ENCODE measurements around the gene SNRPB.

The SNRPB gene

GRCh38 chr20:2485661-2486060 is 15.1 kb upstream of the SNRPB start:
- no peak overlapping the region for H2AFZ ChIP-seq (ENCODE audit: low read length)
- H4K20me1 ChIP-seq (ENCODE audit: insufficient read depth, low read length), result no peaks in the 10 kb centered on the region
- H3K27ac ChIP-seq (ENCODE audit: low read depth, low read length, poor library complexity, severe bottlenecking), result no peak overlapping the region
- no peak overlapping the region for H3K9ac ChIP-seq (ENCODE audit: low read length)
- no peak overlapping the region for H3K4me3 ChIP-seq (ENCODE audit: low read depth, low read length, poor library complexity, severe bottlenecking)
- no peak overlapping the region for H3K4me2 ChIP-seq (ENCODE audit: low read length)
- TF ChIP-seq EZH2 (IDR thresholded peaks at IDR 0.05; ENCODE audit: borderline replicate concordance, low read length) (no peak), CTCF (IDR thresholded peaks at IDR 0.05; ENCODE audit: low read length) (no peak)
- H3K36me3 ChIP-seq (ENCODE audit: insufficient read depth, low read length), result peaks cover 77% of the 10 kb centered on the region
- no peaks in the 10 kb centered on the region for H3K9me2 ChIP-seq (ENCODE audit: low read depth, low read length)
- no peaks in the 10 kb centered on the region for H3K79me2 ChIP-seq (ENCODE audit: insufficient read depth, low read length)
- H3K4me1 ChIP-seq (ENCODE audit: insufficient read depth, low read length, severe bottlenecking), result no peaks in the 10 kb centered on the region
- H3F3A ChIP-seq (ENCODE audit: insufficient read depth, low read length), result no peaks in the 10 kb centered on the region
- H3K9me3 ChIP-seq (ENCODE audit: low read length), result peaks cover 5% of the 10 kb centered on the region; the same call in 1 of the 2 replicates
- no peaks in the 10 kb centered on the region for H3K27me3 ChIP-seq (ENCODE audit: insufficient read depth, low read length)

GRCh38 chr20:2485080-2485479 is 14.5 kb upstream of the SNRPB start:
- Histone ChIP-seq H3K79me2 (ENCODE audit: insufficient read depth, low read length) (no peaks in the 10 kb centered on the region), H3F3A (ENCODE audit: insufficient read depth, low read length) (no peaks in the 10 kb centered on the region), H3K9ac (ENCODE audit: low read length) (no peak overlapping the region), H4K20me1 (ENCODE audit: insufficient read depth, low read length) (no peaks in the 10 kb centered on the region), H3K4me3 (ENCODE audit: low read depth, low read length, poor library complexity, severe bottlenecking) (no peak overlapping the region), H3K27ac (ENCODE audit: low read depth, low read length, poor library complexity, severe bottlenecking) (no peak overlapping the region), H2AFZ (ENCODE audit: low read length) (no peak overlapping the region), H3K36me3 (ENCODE audit: insufficient read depth, low read length) (peaks cover 78% of the 10 kb centered on the region), H3K9me2 (ENCODE audit: low read depth, low read length) (no peaks in the 10 kb centered on the region), H3K4me2 (ENCODE audit: low read length) (no peak overlapping the region), H3K27me3 (ENCODE audit: insufficient read depth, low read length) (no peaks in the 10 kb centered on the region), H3K4me1 (ENCODE audit: insufficient read depth, low read length, severe bottlenecking) (no peaks in the 10 kb centered on the region), H3K9me3 (ENCODE audit: low read length) (peaks cover 9% of the 10 kb centered on the region; the same call in 1 of the 2 replicates)
- no peak for TF ChIP-seq CTCF (IDR thresholded peaks at IDR 0.05; ENCODE audit: low read length)
- TF ChIP-seq EZH2 (IDR thresholded peaks at IDR 0.05; ENCODE audit: borderline replicate concordance, low read length), result no peak

- H3K4me3 ChIP-seq (ENCODE audit: low read depth, low read length, poor library complexity, severe bottlenecking), result no peak overlapping the region
Measured at GRCh38 chr20:2483504-2483903, 12.9 kb upstream of the SNRPB start.

More at GRCh38 chr20:2483504-2483903, 12.9 kb upstream of the SNRPB start:
- Histone ChIP-seq H4K20me1 (ENCODE audit: insufficient read depth, low read length) (no peaks in the 10 kb centered on the region), H3K79me2 (ENCODE audit: insufficient read depth, low read length) (no peaks in the 10 kb centered on the region), H3K36me3 (ENCODE audit: insufficient read depth, low read length) (peaks cover 74% of the 10 kb centered on the region), H3K27me3 (ENCODE audit: insufficient read depth, low read length) (no peaks in the 10 kb centered on the region), H3K9me3 (ENCODE audit: low read length) (peaks cover 9% of the 10 kb centered on the region; the same call in 1 of the 2 replicates), H3K4me1 (ENCODE audit: insufficient read depth, low read length, severe bottlenecking) (no peaks in the 10 kb centered on the region), H3K27ac (ENCODE audit: low read depth, low read length, poor library complexity, severe bottlenecking) (no peak overlapping the region), H2AFZ (ENCODE audit: low read length) (no peak overlapping the region), H3K9me2 (ENCODE audit: low read depth, low read length) (no peaks in the 10 kb centered on the region), H3F3A (ENCODE audit: insufficient read depth, low read length) (no peaks in the 10 kb centered on the region), H3K9ac (ENCODE audit: low read length) (no peak overlapping the region), H3K4me2 (ENCODE audit: low read length) (no peak overlapping the region)
- TF ChIP-seq CTCF (IDR thresholded peaks at IDR 0.05; ENCODE audit: low read length) (no peak), EZH2 (IDR thresholded peaks at IDR 0.05; ENCODE audit: borderline replicate concordance, low read length) (no peak)

Data from OCI-LY1 (cell line).